C4-2B (cell line): ENCODE measurements around the gene CNTN4.

Experiments
- H3K27ac ChIP-seq: fragments of 450-650 bp; 2 replicates; pipeline ENCODE4 v1.5.1; 2017
- ZFX ChIP-seq: fragments of 450-650 bp; IDR thresholded peaks from 2 replicates; pipeline ENCODE4 v1.6.1; 2017
- TF ChIP-seq, protein P1 (sequence below): fragments of 450-650 bp; conservative IDR thresholded peaks from 2 replicates; pipeline ENCODE4 v1.5.1; 2017; ENCODE audit warnings: mild to moderate bottlenecking

Gene CNTN4

DNA sequence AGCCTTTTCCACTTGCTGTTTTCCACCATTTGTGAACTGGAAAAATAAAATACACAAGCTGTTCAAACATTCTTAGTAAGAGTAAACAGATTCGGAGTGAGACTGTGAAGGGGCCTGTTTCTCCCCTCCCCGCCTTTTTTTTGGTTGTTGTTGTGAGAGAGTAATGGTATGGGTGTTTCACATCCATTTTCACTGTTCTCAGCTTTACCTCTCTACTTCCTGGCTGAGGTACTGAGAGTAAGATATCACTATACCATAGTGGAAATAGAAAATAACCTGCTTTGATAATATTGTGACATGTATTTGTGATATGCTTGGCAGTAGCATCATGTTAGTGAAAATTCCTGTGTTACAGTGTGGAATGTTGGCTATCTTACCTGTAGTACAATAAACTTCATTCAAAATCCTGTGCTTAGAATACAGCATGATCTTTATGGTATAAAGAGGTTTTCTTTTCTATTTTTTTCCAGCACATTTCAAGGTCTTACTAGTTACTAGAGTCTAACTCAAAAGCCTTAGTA is 12.0 kb downstream of the CNTN4 start:
- no peak for TF ChIP-seq ZFX
- TF ChIP-seq, protein P1, sequence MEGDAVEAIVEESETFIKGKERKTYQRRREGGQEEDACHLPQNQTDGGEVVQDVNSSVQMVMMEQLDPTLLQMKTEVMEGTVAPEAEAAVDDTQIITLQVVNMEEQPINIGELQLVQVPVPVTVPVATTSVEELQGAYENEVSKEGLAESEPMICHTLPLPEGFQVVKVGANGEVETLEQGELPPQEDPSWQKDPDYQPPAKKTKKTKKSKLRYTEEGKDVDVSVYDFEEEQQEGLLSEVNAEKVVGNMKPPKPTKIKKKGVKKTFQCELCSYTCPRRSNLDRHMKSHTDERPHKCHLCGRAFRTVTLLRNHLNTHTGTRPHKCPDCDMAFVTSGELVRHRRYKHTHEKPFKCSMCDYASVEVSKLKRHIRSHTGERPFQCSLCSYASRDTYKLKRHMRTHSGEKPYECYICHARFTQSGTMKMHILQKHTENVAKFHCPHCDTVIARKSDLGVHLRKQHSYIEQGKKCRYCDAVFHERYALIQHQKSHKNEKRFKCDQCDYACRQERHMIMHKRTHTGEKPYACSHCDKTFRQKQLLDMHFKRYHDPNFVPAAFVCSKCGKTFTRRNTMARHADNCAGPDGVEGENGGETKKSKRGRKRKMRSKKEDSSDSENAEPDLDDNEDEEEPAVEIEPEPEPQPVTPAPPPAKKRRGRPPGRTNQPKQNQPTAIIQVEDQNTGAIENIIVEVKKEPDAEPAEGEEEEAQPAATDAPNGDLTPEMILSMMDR, result no peak
- H3K27ac ChIP-seq, result no peak overlapping the region

DNA sequence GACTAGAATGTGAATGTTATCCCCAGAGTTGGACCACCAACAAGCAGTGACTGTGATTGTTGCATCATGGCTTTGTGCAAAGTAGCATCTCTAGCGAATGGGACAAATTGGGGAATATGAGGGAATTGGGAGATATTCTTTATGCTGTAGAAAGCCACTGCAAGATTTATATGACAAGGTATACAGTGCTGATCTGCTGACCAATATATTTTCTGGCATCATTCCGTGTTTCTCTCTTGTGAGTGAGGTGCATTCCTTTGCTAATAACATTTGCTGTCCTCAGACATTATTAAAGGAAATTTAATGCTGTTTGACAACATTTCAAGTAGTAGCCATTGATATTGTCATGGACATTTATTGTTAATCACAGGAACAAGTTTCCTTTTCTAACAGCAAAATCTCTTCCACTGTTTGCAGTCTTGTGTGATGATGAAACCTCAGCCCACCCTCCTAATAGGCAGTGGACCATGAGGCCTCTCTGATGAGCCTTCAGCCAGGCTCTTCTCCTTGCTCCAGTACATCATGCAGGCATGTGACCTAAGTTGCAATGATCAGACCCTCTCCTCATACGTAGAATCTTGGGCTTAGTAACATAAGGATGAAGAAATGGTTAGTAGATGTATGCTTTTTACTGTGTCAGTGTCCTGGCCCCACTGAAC is 16.1 kb downstream of the CNTN4 start:
- no peak overlapping the region for H3K27ac ChIP-seq
- TF ChIP-seq, protein P1, result no peak
- no peak for TF ChIP-seq ZFX

DNA sequence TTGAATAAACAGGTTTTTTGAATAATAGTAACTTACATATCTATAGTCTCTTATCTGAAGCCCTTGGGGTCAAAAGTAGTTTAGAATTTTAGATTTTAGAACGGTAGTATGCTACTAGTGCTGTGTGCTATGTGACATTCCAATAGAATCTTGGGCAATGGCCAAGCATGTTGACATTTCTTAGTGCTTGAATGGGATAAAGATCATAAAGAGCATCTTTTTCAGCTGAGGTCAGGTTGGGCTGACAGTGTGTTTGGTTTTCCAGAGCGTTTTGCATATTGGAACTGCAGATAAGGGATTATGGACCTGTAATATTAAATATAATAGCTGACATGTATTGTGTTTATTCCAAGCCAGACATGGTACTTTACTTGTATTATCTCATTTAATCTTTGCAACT is 32.1 kb downstream of the CNTN4 start:
- TF ChIP-seq, protein P1, result no peak
- no peak for TF ChIP-seq ZFX
- no peak overlapping the region for H3K27ac ChIP-seq

DNA sequence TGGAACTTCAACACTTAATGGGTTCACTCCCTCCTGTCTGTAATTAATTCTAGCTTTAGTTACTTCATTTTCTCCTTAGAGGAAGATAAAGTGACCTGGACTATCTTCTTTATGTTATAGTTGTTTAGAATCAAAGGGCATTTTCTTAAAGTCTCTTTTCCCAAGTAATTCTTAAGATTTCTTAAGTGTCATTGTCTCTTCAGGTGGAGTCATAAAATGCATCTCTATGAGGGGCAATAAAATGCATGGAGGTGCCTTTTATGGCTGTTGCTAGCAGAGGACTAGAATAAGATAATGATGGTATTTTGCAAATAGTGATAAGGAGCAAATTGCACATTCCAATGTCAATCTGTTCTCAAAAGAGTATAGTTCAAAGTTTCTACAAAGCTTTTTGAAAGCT is 34.5 kb downstream of the CNTN4 start:
- no peak overlapping the region for H3K27ac ChIP-seq
- TF ChIP-seq, protein P1, result no peak
- TF ChIP-seq ZFX, result no peak

DNA sequence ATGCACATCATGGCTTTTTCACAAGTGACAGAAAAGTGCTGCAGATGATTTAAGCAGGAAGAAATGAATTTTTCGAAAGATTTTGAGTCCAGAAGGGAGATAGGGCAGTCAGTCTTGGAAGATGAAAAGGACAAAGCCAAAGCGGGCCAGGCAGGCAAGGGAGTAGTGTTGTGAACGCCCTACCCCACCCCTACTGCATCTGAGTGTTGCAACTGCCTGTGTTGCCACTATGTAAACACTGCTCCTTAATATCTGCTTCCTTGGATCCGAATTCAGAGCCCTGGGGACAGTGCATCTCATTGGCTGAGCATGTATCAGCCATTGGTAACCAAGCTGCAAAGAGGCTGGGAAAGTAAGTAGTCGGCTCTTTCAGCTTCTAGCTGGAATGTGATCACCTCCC is 39.0 kb downstream of the CNTN4 start:
- no peak for TF ChIP-seq ZFX
- TF ChIP-seq, protein P1, result no peak
- no peak overlapping the region for H3K27ac ChIP-seq

DNA sequence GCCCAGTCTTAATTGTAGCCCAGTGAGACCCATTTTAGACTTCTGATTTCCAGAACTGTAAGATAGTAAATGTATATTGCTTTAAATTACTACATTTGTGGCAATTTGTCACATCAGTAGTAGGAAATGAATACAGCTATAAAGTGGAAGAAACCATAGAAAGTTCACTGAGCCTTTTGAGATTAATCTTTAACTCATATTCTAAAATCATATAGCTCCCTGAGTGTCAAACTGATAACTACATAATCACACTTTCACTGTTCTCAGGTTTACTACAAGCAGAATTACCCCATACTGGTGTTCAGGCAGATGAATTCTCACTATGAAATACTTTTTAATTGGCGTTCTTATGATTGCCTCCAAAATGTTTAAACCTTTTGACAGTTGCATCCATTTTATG is 42.8 kb downstream of the CNTN4 start:
- TF ChIP-seq ZFX, result no peak
- H3K27ac ChIP-seq, result no peak overlapping the region

DNA sequence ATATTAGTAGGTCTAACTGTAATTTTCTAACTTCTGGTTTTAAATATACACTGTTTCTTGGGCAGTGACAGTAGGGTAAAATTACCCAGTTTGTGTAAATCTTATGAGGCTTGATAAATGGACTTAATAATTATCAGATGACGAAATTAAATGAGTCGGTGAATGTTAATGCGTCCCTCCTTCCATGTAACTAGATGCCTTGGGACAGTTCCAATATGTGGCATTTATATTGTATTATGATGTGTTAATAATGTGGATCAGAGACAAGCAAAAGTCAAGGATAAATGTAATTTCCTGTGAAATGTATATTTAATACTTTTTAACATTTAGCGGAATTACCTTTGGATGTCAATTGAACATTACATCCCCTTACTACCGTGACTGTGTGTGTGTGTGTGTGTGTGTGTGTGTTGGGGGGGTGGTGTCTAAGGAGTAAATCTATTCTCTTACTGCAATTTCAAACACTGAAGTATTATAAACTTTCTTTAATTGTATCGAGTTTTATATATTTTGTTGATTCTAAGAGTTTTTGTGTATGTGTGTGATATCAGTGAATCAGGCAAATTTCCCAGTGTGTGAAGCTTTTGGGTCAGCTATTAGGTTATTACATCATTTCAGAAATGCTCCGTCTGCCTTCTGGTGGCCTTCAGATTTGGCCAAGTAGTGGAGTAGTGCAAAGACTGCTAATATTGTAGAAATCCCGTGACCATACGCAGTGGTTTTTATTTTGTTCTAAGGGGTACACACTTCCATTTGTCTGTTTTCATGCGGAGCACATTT is 50.1 kb downstream of the CNTN4 start:
- TF ChIP-seq ZFX, result no peak
- TF ChIP-seq, protein P1, result no peak

More for the DNA sequence above, 50.1 kb downstream of the CNTN4 start:
- no peak overlapping the region for H3K27ac ChIP-seq
